HL-60 (cell line): ENCODE data around the gene UBAP2L.
"Not testable (repeated sequence)": the region's sequence is repeated elsewhere in the genome, so short reads cannot be mapped to it uniquely, and the experiment has no call there.

Source experiments
- GABPA ChIP-seq: IDR thresholded peaks from 2 replicates; pipeline ENCODE4 v1.6.1; 2012; ENCODE audit warnings: low read depth
- SPI1 ChIP-seq: IDR thresholded peaks from 2 replicates; pipeline ENCODE4 v1.6.1; 2012; ENCODE audit warnings: low read depth, mild to moderate bottlenecking, borderline replicate concordance
- TF ChIP-seq, protein P1 (sequence below): IDR thresholded peaks from one replicate; pipeline ENCODE4 v1.5.1; 2011; ENCODE audit warnings: low read length, control low read depth, inconsistent platforms; ENCODE audit not compliant: insufficient read depth
- TF ChIP-seq, protein P2 (sequence below): IDR thresholded peaks from 2 replicates; pipeline ENCODE4 v1.6.1; 2012; ENCODE audit warnings: low read depth; ENCODE audit not compliant: insufficient replicate concordance

DNA sequence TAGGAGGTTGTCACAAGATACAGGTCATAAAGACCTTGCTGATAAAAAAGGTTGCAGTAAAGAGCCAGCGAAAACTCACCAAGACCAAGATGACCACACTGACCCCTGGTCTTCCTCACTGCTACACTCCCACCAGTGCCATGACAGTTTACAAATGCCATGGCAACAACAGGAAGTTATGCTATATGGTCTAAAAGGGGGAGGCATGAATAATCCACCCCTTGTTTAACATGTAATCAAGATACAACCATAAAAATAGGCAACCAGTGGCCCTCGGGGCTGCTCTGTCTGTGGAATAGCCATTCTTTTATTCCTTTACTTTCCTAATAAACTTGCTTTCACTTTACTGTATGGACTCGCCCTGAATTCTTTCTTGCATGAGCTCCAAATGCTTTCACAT, 93.5 kb downstream of the UBAP2L start:
- TF ChIP-seq, protein P1, sequence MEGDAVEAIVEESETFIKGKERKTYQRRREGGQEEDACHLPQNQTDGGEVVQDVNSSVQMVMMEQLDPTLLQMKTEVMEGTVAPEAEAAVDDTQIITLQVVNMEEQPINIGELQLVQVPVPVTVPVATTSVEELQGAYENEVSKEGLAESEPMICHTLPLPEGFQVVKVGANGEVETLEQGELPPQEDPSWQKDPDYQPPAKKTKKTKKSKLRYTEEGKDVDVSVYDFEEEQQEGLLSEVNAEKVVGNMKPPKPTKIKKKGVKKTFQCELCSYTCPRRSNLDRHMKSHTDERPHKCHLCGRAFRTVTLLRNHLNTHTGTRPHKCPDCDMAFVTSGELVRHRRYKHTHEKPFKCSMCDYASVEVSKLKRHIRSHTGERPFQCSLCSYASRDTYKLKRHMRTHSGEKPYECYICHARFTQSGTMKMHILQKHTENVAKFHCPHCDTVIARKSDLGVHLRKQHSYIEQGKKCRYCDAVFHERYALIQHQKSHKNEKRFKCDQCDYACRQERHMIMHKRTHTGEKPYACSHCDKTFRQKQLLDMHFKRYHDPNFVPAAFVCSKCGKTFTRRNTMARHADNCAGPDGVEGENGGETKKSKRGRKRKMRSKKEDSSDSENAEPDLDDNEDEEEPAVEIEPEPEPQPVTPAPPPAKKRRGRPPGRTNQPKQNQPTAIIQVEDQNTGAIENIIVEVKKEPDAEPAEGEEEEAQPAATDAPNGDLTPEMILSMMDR: not testable (repeated sequence)
- TF ChIP-seq, protein P2, sequence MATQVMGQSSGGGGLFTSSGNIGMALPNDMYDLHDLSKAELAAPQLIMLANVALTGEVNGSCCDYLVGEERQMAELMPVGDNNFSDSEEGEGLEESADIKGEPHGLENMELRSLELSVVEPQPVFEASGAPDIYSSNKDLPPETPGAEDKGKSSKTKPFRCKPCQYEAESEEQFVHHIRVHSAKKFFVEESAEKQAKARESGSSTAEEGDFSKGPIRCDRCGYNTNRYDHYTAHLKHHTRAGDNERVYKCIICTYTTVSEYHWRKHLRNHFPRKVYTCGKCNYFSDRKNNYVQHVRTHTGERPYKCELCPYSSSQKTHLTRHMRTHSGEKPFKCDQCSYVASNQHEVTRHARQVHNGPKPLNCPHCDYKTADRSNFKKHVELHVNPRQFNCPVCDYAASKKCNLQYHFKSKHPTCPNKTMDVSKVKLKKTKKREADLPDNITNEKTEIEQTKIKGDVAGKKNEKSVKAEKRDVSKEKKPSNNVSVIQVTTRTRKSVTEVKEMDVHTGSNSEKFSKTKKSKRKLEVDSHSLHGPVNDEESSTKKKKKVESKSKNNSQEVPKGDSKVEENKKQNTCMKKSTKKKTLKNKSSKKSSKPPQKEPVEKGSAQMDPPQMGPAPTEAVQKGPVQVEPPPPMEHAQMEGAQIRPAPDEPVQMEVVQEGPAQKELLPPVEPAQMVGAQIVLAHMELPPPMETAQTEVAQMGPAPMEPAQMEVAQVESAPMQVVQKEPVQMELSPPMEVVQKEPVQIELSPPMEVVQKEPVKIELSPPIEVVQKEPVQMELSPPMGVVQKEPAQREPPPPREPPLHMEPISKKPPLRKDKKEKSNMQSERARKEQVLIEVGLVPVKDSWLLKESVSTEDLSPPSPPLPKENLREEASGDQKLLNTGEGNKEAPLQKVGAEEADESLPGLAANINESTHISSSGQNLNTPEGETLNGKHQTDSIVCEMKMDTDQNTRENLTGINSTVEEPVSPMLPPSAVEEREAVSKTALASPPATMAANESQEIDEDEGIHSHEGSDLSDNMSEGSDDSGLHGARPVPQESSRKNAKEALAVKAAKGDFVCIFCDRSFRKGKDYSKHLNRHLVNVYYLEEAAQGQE: not testable (repeated sequence)
- not testable (repeated sequence) for TF ChIP-seq SPI1, GABPA
